NCI-H1436 treated with DMSO at 0.1 percent for 48 hours (cell line): ENCODE data around the gene SERTAD2.

Source experiments
- DNase-seq: peaks from one replicate; lab custom pipeline; 2025; lab: John Stamatoyannopoulos, UW

Gene SERTAD2

DNA sequence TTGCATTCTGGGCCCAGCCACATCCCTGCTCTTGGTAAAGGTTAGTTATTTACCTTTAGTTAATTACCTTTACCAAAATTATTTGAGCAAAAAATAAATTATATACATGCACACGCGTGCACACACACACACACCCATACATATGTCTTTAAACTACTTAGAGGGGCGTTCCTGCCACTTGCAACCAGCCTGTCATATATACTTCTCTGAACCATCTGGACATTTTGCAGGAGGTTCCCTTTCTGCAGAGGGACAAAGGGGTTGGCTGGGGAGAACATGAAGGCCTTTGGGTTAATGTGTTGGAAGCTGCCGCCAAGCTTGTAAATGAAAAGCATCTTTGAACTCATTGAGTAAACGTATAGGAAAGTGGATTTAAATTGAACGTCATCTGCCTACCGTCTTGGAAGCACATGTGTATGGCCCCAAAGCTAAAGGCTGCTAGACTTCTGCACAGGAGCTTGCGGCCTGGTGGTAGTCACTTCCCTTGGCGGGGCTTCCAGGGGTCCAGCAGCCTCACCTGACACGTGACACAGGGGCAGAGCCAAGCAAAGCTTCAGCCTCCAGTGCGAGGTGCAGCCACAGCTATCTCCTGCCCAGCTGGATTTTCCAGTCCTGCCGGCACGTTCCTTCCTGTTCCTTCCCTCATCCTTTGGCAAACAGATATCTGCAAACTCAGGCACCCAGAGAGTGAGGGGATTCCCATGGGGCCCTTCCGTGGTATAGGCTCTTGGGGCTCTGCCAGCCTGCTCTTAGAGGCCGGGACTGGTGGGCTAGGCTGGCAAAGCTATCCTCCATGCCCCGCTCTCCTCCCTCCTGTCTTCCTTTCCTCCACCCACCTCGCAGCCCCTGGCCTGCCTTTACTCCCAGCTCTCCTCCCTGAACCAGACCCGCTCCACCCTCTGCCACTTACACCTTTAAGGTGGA is 46.1 kb downstream of the SERTAD2 start:
- DNase-seq, result no peak

DNA sequence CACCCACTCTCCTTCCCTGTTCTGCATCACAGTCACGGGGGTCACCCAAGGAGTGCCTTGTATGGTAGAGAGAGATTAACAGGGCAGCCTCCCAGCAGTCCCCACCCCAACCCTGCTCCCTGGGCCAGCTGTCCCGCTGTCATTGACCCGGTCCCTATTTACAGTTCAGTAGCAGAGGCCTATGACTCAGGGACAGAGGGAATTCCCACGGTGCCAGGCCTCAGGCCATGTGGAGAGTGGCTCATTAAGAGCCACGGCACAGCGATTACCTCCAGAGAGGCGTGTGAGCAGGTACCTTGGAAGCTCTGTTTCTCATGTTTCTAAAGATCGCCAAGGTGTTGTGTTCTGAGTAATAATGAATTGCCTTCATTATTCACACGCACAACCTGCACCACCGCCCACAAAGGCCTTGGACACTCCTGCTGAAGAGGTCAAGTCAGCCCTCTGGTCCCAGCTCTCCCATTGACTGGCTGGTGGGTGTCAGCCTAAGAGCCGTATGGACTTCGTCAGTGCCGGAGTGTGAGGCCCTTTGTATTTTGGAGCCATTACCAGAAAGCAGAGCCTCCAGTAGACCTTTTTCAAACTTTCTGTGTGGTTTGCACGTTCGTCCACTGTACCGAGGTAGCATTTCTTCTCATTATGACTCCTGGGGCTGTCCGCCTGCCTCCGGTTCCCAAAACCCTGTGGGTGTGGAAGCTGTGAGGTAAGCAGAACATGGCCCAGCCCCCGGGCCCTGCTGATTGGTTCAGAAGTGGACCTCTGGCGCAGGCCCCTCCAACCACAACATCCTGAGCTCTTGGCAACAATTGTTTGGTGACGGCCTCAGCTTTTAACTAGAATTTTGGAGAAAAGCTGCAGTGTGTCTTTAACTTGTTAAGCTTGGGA is 47.0 kb downstream of the SERTAD2 start:
- DNase-seq, result no peak

DNA sequence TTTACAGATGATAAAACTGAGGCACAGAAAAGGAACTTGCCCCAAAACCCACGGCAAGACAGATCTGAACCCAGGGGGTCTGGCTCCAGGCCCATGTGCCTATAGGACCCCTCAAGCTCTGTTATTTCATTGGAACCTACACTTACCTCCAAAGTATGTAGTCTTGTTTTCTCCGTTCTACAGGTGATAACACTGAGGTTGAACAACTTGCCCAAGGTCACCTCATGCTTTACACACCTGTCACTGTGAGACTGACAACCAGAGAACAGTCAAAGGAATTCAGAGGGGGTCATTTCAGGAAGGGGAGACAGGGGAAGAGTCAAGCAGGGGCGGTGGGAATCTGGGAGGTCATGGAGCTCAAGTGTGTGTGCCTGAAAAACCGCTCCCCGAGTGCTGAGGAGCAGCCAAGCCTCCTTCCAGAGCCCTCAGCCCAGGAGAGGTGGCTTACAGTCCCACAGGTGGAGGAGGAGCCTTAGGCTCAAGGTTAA is 47.7 kb downstream of the SERTAD2 start:
- DNase-seq, result no peak

DNA sequence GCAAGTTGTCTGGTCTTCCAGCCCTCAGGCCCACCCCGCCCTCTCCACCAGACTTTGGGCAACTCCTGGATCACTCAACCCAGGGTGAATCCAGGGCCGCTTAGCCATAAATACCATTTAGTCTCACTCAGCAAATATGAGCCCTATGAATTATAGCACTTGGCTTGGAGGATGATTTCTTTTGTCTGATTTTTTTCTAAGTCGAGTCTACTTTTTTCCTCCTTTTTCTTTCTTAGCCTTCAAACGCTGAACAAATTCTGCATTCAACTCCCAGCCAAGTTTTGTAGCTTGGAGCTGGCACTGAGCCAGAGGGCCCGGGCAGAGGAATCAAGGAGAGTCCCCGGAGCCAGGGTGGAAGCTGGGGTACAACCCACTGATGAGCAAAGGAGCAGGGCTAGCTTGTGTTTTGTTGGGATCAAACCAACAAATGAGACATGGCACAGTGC is 48.7 kb downstream of the SERTAD2 start:
- DNase-seq, result no peak

DNA sequence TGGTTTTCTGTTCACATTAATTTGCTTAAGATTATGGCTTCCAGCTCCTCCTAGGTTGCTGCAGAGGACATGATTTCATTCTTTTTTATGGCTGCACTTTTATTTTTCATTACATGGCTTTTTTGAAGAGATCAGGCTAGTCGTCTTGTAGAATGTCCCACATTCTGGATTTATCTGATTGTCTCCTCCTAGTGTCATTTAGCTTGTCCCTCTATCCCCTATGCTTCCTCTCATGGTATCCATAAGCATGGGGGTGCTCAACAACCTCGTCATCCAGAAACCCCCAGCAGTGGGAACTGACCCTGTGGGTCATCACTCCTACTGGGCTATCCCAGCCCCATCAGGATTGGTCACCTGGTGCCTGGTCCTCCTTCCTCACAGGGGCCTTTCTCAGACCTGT is 49.6 kb downstream of the SERTAD2 start:
- no peak for DNase-seq

DNA sequence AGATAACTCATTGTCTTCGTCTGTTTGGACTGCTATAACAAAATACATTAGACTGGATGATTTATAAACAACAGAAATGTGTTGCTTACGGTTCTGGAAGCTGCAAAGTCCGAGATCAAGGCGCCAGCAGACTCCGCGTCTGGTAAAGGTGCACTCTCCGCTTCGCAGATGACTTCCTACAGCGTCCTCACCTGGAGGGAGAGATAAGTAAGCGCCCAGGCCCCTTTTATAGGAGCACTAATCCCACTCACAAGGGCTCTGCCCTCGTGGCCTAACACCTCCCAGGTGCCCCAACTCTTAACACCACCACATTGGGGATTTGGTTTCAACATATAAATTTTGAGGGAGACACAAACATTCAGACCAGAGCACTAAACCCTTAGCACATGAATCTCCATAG is 51.3 kb downstream of the SERTAD2 start:
- no peak for DNase-seq

DNA sequence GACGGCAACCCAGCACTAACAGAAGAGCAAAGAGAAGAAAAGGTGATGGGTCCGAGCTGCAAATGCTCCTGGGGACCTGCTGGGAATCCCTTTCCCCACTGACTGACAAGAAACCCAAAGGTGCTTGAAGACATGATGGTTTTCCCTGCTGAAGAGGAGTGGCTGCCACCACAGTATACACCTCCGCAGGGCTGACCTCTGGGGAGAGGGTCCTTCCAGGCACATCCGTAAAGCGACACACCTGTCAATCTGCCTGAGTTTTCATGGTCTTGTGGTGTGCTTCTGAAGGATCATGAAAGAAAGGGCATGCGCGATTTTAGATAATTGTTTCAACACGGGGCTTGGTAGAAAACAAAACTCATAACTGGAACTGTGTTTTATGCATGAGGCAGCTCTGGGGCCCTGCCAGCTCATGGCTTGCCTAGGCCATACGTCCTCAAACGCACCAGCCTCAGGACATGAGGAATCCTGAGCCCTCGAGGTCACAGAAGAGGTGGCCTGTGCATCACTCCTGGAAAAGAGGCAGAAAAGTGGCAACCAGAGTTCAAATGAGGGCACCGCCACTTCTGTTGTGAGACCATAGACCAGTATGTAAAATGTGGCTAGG is 51.8 kb downstream of the SERTAD2 start:
- DNase-seq, result no peak

DNA sequence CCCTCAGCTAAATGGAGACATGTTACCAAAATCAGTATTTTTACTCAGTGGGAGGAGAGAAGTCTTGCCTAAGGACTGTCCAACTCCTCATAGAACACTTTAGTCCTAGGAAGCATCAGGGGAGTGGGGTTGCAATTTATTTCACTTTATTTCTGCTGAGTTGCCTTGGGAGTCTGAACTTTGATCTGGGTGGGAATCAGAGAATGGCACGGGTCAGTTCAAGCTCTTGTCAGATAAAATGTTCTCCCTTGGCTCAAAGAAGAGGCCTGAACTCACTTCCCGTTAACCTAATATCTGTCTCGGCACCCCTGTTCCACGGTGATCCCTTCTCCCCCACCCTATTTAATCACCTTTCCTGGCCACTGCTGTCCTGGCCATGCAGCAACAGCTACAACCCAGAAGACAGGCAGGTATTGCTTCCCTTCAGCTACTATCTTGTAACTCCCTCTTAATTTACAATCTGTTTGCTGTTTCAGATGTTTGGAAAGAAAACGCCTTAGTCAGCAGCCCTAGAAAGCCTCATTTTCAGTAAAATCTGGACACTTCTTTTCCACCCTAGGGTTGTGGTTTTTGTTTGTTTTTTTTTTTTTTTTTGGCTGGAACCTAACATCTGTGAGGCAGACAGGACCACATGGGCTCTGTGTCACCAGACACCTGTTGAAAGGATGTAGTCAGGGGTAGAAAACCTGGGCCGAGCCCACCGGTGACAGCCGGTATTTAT is 52.5 kb downstream of the SERTAD2 start:
- no peak for DNase-seq

DNA sequence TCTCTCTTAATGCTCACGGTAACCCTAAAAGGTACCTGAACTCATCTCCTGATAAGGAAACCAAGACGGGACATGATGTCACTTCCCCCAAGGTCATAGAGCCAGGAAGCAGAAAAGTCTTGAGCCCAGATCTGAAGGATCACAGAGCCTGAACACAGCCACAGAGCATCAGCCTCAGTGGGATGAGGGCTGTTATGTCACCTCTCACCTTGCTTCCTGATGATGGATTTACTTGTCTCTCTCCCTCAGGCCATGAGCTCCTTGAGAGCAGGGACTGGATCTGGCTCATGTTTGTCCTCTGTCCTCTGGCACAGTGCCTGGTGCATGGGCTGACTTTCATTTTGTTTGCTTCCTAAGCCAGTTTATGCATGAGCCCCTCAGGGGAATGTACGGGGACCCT is 54.2 kb downstream of the SERTAD2 start:
- no peak for DNase-seq

DNA sequence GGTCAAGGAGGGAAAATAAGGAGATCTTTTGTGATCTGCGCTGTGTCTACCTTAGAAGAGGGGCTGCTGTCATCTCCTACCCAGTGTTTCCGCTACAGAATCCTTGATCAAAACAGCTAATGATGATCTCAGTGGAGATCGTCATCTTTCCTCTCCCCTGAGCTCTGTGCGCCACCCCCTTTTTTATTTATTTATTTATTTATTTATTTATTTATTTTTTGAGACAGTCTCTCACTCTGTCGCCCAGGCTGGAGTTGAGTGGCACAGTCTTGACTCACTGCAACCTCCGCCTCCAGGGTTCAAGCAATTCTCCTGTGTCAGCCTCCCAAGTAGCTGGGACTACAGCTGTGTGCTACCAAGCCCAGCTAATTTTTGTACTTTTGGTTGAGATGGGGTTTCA is 55.5 kb downstream of the SERTAD2 start:
- DNase-seq, result no peak

DNA sequence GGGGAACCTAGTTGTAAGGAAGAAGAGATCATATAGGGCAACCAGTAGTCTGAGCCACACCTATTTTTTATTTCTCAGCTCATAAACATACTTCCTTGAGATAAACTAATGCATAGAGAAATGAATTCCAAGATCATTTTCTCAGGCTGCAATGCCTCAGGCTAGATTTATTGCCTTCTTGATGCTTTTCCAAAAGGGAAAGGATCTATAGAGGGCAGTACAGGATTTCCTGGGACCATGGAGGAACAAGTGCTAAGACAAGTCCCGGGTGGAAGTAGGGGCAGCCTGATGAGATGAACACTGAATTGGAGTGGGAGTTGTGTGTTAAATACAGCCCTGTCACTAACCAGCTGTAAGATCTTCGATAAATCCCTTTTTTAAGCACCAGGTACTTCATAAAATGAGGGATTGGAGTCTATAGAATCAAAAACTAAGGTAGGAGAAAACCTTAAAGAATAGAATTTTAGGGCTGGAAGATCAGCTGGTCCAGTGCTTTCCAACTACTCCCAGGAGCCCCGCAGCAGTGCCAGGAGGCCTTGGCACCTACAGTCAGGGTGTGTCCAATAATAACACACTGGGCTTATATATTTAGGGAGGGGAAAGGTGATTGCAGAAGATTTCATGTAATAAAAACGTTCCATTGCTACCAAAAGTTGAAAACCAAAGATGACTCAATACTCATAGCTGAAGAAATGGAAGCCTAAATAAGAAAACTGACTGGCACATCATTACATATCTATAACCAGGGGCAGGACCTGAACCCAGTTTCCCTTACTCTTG is 58.1 kb downstream of the SERTAD2 start:
- DNase-seq, result no peak

DNA sequence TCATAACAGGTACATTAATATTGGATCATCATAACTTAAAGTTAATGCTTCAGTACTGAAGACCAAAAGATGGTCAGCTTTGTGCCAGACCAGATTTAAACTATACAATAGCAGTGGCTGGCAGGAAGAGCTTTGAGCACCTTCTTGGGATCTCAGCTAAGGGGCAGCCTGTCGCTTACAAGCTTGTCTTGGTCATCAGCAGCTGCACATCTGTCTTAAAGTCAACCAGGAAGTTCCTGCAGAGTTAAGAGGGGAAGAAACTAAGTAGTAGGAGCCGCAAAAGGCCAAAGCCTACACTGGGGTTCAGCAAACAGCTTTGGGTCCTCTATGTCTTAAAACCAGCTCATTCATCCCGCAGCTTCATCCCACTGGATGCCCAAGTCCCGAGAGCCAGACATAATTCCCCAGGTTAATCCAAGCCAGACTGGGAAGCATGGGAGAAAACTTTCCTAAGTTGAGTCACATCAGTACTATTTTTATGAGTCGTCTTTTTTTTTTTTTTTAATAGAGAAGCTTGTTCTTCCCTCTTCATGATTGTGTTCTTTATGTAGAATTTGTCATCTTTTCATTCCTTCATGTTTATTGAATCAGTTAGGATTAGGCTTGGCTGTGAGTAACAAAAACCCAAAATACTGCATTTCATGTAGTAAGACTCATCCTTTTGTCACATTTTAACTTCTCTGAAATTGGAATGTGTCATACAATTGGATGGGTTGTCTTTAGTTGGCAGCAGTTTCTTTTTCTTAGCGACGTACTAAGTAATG is 59.3 kb downstream of the SERTAD2 start:
- no peak for DNase-seq

DNA sequence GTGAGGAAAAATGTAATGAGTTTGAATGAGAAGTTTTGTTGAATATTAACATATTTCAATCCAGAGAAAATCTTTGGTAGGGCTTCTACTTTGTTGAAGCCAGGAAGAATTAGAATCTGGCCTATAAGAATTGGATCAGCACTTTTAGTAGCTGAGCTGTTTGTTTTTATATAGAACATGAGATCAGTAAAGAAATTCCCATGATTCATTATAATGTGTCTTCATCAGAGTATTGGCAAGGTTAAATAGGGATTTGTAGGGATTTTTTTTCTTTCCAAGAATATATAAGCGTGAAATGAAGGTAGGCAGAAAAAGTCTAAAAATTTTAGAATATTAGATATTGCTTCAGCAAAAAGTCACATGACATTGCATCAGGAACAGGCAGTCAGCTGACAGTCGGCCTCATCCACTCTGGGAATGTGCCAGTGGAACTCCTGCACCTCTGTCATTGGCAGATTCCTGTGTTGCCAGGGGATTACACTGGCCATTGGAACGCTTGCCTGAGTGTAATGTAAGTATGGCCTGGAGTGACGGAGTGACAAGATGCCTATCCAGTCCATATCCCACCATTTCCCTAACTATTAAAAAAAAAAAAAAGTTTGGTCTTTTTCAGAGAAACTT is 60.6 kb downstream of the SERTAD2 start:
- DNase-seq, result no peak

DNA sequence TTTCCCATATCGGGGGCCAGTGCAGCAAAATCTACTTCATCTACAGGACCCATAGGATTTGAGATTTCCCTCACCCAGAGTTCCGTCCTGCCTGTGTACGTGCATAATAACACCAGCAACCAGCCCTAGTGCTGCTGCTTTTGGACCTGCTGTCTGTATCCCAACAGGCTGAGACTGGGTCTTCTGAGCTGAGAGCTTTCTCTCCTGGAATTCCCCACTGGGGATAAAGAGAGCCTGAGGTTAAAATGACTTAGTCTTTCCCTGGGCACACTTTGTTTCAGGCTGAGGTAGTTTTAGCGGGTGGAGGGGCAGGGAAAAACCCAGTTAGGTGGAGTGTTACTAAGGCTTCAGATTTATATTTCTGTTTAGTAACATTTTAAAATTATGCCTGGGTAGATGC is 62.5 kb downstream of the SERTAD2 start:
- DNase-seq, result no peak

DNA sequence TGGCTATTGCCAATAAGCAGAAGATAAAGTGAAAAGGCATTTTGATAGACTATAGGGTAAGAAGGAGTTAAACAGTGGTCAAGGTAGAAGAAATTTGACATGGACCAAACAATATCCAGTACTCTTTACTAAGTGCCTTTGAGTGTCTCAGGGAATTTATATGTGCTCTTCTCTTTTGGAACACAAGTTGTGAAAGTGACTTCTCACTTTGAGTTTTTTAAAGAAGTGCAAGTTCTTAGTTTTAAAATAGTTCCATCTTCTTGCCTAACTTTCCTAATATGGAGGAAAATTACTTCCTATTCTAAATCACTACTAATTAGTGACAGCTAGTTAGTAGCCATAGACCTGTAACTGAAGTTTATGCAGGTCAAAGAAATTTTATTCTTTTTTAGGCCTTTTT is 66.2 kb downstream of the SERTAD2 start:
- no peak for DNase-seq

DNA sequence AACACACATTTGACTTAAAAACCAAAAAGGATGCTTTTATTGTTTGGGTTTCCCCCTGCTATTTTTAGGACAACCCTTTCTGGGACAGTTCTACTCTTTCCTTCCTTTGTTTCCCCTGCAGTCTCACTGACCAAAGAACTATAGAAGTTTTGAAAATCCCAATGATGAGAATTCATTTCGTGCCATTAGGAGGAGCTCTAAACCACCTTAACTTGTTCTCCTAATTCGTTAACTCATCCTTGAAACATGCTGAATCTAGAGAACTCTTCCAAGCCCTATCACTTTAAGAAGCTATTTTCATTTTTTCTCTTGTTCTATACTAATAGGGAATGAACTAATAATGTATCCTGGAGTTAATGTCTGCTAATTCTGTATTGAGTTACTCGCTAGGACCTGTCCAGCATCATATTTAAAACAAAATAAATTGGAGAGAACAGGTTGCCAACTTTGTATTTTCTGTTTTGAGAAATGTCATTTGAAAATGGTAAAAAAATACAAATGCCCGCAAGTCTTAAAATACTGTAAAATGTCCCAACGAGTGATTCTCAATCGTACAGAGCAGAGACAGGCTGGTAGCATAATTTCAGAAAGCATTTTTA is 66.7 kb downstream of the SERTAD2 start:
- no peak for DNase-seq

DNA sequence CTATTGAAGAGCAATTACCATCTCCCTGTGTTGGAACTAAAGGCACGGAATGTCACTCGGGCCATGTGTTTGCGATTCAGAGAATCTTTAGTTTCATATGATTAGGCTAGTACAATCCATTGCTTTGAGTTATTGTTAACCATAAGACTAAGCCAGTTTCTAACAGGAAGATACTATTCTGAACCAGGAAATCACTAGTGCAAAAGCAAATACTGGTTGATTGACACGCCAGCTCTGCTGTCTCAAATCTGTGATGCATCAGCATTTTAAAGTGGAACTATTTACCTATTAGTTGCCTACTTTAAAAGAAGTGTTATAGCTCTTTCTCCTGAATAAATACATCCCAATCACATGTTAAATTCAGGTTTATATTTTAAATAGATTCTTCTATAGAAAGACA is 67.7 kb downstream of the SERTAD2 start:
- no peak for DNase-seq

DNA sequence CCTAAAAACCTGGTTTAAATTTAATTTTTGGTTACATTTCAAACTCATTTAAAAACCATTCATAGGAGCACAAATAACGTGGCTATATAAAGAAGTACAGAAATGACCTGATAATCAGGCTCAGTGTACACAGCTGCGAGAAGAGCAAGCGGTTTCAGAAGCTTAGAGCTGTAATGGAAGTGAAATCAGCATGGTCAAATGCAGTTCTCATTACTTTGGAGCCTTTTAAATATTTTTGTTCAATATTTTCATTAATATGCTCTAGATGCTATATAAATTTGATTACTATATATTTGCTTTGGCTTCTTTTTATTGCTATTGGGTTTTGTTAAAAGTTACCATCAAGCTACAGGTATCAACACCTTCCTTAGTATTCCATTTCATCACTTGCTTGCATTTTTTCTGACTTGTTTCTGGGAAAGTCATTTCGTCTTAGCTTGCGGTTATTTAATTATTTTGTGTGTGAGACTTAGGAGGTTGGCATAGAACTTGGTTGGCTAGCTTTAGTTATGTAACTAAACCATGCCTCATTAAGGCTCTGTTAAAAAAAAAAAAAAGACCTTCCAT is 70.9 kb downstream of the SERTAD2 start:
- no peak for DNase-seq
